OCI-LY3 (cell line): Measurements from ENCODE around the gene SLC26A1.

ENCODE experiments used
- H2AFZ ChIP-seq: fragments of 200-600, 300-600 bp; shearing (Covaris generic); 2 replicates; pipeline ENCODE4 v1.6.0; 2014; ENCODE audit warnings: antibody characterized with exemption, low read depth, low read length
- H3K27ac ChIP-seq: fragments of 200-600, 300-600 bp; sonication (generic); 2 replicates; pipeline ENCODE4 v1.5.1; 2014; ENCODE audit warnings: mild to moderate bottlenecking, low read length, moderate library complexity, mixed read lengths
- H3K27me3 ChIP-seq: fragments of 200-600, 300-600 bp; sonication (generic); 2 replicates; pipeline ENCODE4 v1.6.1; 2014; ENCODE audit warnings: low read depth, low read length, mixed read lengths
- H3K36me3 ChIP-seq: fragments of 200-600, 300-600 bp; sonication (generic); replicated peaks from 2 replicates; pipeline ENCODE3; 2014; ENCODE audit warnings: low read depth, low read length, mixed read lengths
- H3K4me1 ChIP-seq: fragments of 300-600, 200-600 bp; sonication (generic); 2 replicates; pipeline ENCODE4 v1.6.1; 2014; ENCODE audit warnings: low read length, mixed read lengths
- H3K4me2 ChIP-seq: fragments of 200-600, 300-600 bp; sonication (generic); 2 replicates; pipeline ENCODE4 v1.6.1; 2014; ENCODE audit warnings: low read length, mixed read lengths
- H3K4me3 ChIP-seq: fragments of 300-600, 200-600 bp; sonication (generic); 2 replicates; pipeline ENCODE4 v1.5.1; 2014; ENCODE audit warnings: antibody characterized with exemption, mild to moderate bottlenecking, low read length, moderate library complexity
- H3K79me2 ChIP-seq: fragments of 300-600, 200-600 bp; shearing (Covaris generic); 2 replicates; pipeline ENCODE4 v1.6.1; 2014; ENCODE audit warnings: mild to moderate bottlenecking, low read length, mixed read lengths
- H3K9ac ChIP-seq: fragments of 300-600, 200-600 bp; shearing (Covaris generic); 2 replicates; pipeline ENCODE4 v1.6.0; 2014; ENCODE audit warnings: mild to moderate bottlenecking, low read length, moderate library complexity
- H3K9me3 ChIP-seq: fragments of 200-600, 300-600 bp; shearing (Covaris generic); 2 replicates; pipeline ENCODE4 v1.6.1; 2014; ENCODE audit warnings: low read length, mixed read lengths; ENCODE audit not compliant: insufficient read depth
- H4K20me1 ChIP-seq: fragments of 200-600, 300-600 bp; sonication (generic); 2 replicates; pipeline ENCODE4 v1.6.1; 2016; ENCODE audit warnings: low read length, mixed read lengths; ENCODE audit not compliant: insufficient read depth
- EZH2phosphoT487 ChIP-seq: fragments of 200-600 bp; shearing (Covaris generic); IDR thresholded peaks from 2 replicates; pipeline ENCODE4 v1.6.1; 2018; ENCODE audit warnings: antibody characterized with exemption, mixed run types, low read depth
- TF ChIP-seq, protein P1 (sequence below): fragments of 200-600, 300-600 bp; sonication (generic); IDR thresholded peaks from 2 replicates; pipeline ENCODE4 v1.5.1; 2014; ENCODE audit warnings: antibody characterized with exemption, low read length, low read depth

The SLC26A1 gene

DNA sequence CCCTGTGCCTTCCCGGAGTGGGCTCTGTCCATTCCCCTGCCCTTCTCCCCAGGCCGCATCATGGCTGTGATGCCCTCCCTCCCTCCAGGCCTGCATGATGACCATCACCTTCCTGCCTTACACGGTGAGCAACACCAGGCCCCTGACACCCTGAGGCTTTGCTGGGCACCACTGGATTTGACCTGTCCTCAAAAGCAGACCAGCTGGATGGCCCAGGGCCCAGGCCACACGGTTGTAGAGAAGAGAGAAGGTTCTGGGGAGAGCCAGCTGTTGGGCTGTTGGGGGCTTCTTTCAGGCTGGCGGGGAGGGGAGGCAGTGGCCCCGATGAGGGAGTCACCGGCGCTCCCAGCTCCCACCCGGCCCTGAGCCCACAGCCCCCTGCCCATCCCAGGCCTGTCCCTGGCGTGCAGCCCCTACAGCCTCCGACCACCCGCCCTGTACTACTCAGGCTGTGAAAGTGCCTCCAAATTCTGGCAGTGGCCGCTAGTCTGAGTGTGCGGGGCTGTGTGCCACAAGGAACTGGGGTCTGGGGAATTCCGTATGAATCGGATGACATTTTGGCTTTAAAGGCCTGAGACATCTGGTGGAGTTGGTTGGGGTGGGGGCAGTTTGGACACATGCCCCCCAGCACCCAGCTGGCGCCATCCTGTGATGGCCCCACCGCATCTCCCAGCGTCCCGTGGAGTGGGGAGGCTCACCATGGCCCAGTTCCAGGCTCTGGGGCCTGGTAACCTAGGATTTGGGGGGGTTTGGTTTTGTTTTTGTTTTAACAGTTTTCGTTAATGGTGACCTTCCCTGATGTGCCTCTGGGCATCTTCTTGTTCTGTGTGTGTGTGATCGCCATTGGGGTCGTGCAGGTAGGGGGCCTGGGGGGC lies 41.4 kb downstream of the SLC26A1 start:
- Histone ChIP-seq H3K9ac (no peak overlapping the region), H2AFZ (no peak overlapping the region), H3K4me2 (no peak overlapping the region), H3K27me3 (no peaks in the 10 kb centered on the region), H3K4me3 (no peak overlapping the region), H3K9me3 (no peaks in the 10 kb centered on the region), H3K4me1 (no peaks in the 10 kb centered on the region), H3K36me3 (no peaks in the 10 kb centered on the region), H3K79me2 (no peaks in the 10 kb centered on the region), H4K20me1 (no peaks in the 10 kb centered on the region), H3K27ac (no peak overlapping the region)
- TF ChIP-seq EZH2phosphoT487, result no peak
- TF ChIP-seq, protein P1, sequence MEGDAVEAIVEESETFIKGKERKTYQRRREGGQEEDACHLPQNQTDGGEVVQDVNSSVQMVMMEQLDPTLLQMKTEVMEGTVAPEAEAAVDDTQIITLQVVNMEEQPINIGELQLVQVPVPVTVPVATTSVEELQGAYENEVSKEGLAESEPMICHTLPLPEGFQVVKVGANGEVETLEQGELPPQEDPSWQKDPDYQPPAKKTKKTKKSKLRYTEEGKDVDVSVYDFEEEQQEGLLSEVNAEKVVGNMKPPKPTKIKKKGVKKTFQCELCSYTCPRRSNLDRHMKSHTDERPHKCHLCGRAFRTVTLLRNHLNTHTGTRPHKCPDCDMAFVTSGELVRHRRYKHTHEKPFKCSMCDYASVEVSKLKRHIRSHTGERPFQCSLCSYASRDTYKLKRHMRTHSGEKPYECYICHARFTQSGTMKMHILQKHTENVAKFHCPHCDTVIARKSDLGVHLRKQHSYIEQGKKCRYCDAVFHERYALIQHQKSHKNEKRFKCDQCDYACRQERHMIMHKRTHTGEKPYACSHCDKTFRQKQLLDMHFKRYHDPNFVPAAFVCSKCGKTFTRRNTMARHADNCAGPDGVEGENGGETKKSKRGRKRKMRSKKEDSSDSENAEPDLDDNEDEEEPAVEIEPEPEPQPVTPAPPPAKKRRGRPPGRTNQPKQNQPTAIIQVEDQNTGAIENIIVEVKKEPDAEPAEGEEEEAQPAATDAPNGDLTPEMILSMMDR, result no peak

DNA sequence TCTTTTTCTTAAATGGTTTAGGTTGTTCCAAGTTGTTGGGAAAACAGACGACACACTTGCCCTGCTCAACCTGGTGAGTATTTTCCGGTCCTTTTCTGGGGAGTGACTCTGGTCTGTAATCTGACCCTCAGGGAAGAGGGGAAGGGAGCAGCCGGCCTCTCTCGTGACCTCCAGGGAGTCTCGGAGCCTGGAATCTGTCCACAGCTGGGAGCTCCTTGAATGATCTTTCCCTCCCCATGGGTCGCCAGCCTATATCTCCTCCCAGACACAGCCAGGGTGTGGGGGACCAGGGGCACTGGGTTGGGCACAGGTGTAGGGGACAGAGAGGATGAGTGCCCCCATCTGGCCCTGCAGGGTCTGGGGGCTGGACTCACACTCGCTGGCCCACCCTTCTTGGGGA lies 42.0 kb downstream of the SLC26A1 start:
- TF ChIP-seq, protein P1, result no peak
- no peak for TF ChIP-seq EZH2phosphoT487
- no peak overlapping the region for H3K9ac ChIP-seq

DNA sequence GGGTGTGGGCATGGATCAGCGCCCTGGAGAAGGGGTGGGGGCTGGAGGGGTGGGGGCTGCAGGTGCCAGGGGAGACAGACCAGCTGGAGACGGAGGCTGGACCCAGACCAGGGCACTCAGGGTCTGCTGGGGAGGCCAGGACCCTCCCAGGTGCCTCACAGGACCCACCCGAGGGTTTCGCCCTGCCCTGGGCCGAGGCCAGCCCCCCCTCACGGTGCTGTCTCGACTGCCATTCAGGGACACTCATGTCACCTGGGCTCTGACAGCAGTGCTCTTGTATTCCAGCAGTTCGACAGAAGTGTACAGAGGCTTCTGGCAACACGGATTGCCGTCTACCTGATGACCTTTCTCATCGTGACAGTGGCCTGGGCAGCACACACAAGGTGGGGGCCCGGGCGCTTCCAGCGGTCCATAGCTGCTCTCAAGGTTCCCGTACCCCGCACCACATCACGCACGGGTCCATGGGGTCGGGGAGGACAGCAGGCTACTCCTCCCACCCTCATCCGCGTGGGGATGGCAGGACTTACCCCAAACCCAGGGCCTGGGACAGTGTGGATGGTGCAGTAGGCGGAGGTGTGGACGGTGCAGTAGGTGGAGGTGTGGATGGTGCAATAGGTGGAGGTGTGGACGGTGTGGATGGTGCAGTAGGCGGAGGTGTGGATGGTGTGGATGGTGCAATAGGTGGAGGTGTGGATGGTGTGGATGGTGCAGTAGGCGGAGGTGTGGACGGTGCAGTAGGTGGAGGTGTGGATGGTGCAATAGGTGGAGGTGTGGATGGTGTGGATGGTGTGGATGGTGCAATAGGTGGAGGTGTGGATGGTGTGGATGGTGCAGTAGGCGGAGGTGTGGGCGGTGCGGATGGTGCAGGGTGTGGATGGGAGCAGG lies 42.8 kb downstream of the SLC26A1 start:
- Histone ChIP-seq H3K36me3 (no peaks in the 10 kb centered on the region), H3K4me2 (no peak overlapping the region), H3K4me3 (no peak overlapping the region), H3K4me1 (no peaks in the 10 kb centered on the region), H4K20me1 (no peaks in the 10 kb centered on the region), H3K27me3 (no peaks in the 10 kb centered on the region), H3K9ac (no peak overlapping the region), H2AFZ (no peak overlapping the region), H3K27ac (no peak overlapping the region), H3K9me3 (no peaks in the 10 kb centered on the region), H3K79me2 (no peaks in the 10 kb centered on the region)
- TF ChIP-seq EZH2phosphoT487, result no peak
- TF ChIP-seq, protein P1, result no peak

More for the DNA sequence above, 42.0 kb downstream of the SLC26A1 start:
- Histone ChIP-seq H3K4me1 (no peaks in the 10 kb centered on the region), H3K27ac (no peak overlapping the region), H3K27me3 (no peaks in the 10 kb centered on the region), H2AFZ (no peak overlapping the region), H3K4me2 (no peak overlapping the region), H3K36me3 (no peaks in the 10 kb centered on the region), H4K20me1 (no peaks in the 10 kb centered on the region), H3K79me2 (no peaks in the 10 kb centered on the region), H3K4me3 (no peak overlapping the region), H3K9me3 (no peaks in the 10 kb centered on the region)

DNA sequence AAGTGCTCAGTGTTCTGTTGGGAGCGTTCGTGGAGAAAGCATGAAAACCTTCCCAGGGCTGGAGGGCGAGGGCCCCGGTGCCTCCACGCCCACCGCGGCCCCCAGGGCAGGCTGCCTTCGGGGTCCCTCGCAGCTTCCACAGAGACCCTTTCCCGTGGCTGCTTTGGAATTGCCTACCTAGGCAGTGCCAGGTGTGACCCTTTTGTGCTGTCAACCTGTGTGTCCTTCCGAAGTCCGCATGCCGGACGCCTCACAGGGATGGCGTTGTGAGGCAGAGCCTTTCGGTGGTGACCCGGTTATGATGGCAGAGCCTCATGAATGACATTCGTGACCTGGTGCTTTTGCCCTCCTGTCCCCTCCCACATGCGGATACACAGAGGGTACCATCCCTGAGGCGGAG lies 43.5 kb downstream of the SLC26A1 start:
- Histone ChIP-seq H2AFZ (no peak overlapping the region), H3K79me2 (no peaks in the 10 kb centered on the region), H3K9ac (no peak overlapping the region), H3K27ac (no peak overlapping the region), H3K27me3 (no peaks in the 10 kb centered on the region), H3K4me1 (no peaks in the 10 kb centered on the region), H3K4me3 (no peak overlapping the region), H4K20me1 (no peaks in the 10 kb centered on the region), H3K36me3 (no peaks in the 10 kb centered on the region), H3K4me2 (no peak overlapping the region), H3K9me3 (no peaks in the 10 kb centered on the region)
- no peak for TF ChIP-seq EZH2phosphoT487
- TF ChIP-seq, protein P1, result no peak
